ENCODE measurements around the gene MICB. TPM values are rescaled to one million over a fixed set of nuclear protein-coding genes. Genes with fewer than 3 reads are reported as not detected.

Gene MICB
- total RNA-seq, 1 experiment from 2014 or later = 21.7 TPM

- BruUV-seq (replicated peaks) = no TSS peak
- H3K79me2 ChIP-seq (ENCODE audit: insufficient read depth, low read length) = no peaks in the 10 kb centered on the region
- intact Hi-C loops (cut with micrococcal nuclease) = no loop called here
- H3K36me3 ChIP-seq (ENCODE audit: control insufficient read depth in 1 of 2, insufficient read depth in 2 of 2, low read length in 2 of 2) = no peaks in the 10 kb centered on the region
- DNase-seq (ENCODE audit: low read depth, low spot score) = no peak
- no peak for TF ChIP-seq SP1 (IDR thresholded peaks at IDR 0.05; ENCODE audit: low read depth)
- TF ChIP-seq ATF3 (IDR thresholded peaks at IDR 0.05) = no peak
- no peak for TF ChIP-seq EZH2phosphoT487 (IDR thresholded peaks at IDR 0.05; ENCODE audit: borderline replicate concordance)
- TF ChIP-seq, protein P1, sequence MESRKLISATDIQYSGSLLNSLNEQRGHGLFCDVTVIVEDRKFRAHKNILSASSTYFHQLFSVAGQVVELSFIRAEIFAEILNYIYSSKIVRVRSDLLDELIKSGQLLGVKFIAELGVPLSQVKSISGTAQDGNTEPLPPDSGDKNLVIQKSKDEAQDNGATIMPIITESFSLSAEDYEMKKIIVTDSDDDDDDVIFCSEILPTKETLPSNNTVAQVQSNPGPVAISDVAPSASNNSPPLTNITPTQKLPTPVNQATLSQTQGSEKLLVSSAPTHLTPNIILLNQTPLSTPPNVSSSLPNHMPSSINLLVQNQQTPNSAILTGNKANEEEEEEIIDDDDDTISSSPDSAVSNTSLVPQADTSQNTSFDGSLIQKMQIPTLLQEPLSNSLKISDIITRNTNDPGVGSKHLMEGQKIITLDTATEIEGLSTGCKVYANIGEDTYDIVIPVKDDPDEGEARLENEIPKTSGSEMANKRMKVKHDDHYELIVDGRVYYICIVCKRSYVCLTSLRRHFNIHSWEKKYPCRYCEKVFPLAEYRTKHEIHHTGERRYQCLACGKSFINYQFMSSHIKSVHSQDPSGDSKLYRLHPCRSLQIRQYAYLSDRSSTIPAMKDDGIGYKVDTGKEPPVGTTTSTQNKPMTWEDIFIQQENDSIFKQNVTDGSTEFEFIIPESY (IDR thresholded peaks at IDR 0.05; ENCODE audit: extremely low read depth, insufficient replicate concordance, low read length) = no peak
- TF ChIP-seq REST (IDR thresholded peaks at IDR 0.05; ENCODE audit: low read depth) = no peak
- no peak for TF ChIP-seq EZH2 (IDR thresholded peaks at IDR 0.05)
- no peaks in the 10 kb centered on the region for H4K20me1 ChIP-seq (ENCODE audit: insufficient read depth)
- RAD21 ChIA-PET (ENCODE audit: low non-redundant PET in 1 of 2, low total read pairs in 2 of 2, uncharacterized antibody in 2 of 2, unreplicated experiment in 2 of 2) = no interaction called here
- CTCF ChIA-PET = no interaction called here
- H3K9me2 ChIP-seq (ENCODE audit: insufficient read depth) = no peaks in the 10 kb centered on the region
- POLR2A ChIA-PET = no interaction called here
- H3K9me3 ChIP-seq (ENCODE audit: control insufficient read depth in 1 of 2, insufficient read depth in 1 of 2, low read depth in 1 of 2, low read length in 2 of 2) = no peaks in the 10 kb centered on the region
- ATAC-seq = no peak
- H3K9ac ChIP-seq (ENCODE audit: low read length) = no peak overlapping the region
- H3K27ac ChIP-seq (ENCODE audit: low read depth, low read length) = no peak overlapping the region
- no peak overlapping the region for H3K4me2 ChIP-seq (ENCODE audit: low read length)
- H2AFZ ChIP-seq (ENCODE audit: low read depth, low read length, poor library complexity, severe bottlenecking) = no peak overlapping the region
- H3K4me3 ChIP-seq (replicated peaks in 1 of 2; ENCODE audit: low read depth in 1 of 2, low read length in 2 of 2) = no peak overlapping the region
- H3K4me1 ChIP-seq (ENCODE audit: control insufficient read depth in 1 of 2, insufficient read depth in 2 of 2, low read length in 2 of 2) = peaks cover 0 to 2% of the 10 kb centered on the region in 2 experiments; a peak in 1 of 4 replicates
- no peaks in the 10 kb centered on the region for H3K27me3 ChIP-seq (ENCODE audit: insufficient read depth, low read length)
These were observed 18.6 kb upstream of the MICB start for GRCh38 chr6:31479151-31479932.

Data from HCT116 (cell line).